Upper lobe of right lung (tissue), 1 donor: ENCODE measurements around the gene KIZ. TPM values are rescaled to one million over a fixed set of nuclear protein-coding genes. Genes with fewer than 3 reads are reported as not detected.

ENCODE experiments used
- ATAC-seq: fragments of 200-7000 bp; cut with Tn5 transposase; one replicate; pipeline ENCODE4 v1.9.1; 2020; ENCODE audit warnings: mild to moderate bottlenecking, moderate library complexity
- DNase-seq: peaks from one replicate; pipeline ENCODE4 v3.0.0-alpha.2; 2020
- H3K27ac ChIP-seq: fragments of 200-600 bp; one replicate; pipeline ENCODE4 v1.8.0; 2022
- H3K27me3 ChIP-seq: fragments of 200-600 bp; one replicate; pipeline ENCODE4 v1.8.0; 2022; ENCODE audit warnings: mild to moderate bottlenecking
- H3K36me3 ChIP-seq: fragments of 200-600 bp; one replicate; pipeline ENCODE4 v1.8.0; 2022
- H3K4me1 ChIP-seq: fragments of 200-600 bp; one replicate; pipeline ENCODE4 v1.8.0; 2022
- H3K4me3 ChIP-seq: fragments of 200-600 bp; one replicate; pipeline ENCODE4 v1.8.0; 2022; ENCODE audit warnings: mild to moderate bottlenecking
- H3K9me3 ChIP-seq: fragments of 200-600 bp; one replicate; pipeline ENCODE4 v1.8.0; 2022
- CTCF ChIP-seq: fragments of 200-600 bp; IDR thresholded peaks from one replicate; pipeline ENCODE4 v1.8.0; 2022; ENCODE audit warnings: antibody characterized with exemption
- intact Hi-C: fragments of 100-400 bp; cut with DNase I; formaldehyde crosslinking; loops from one replicate; pipeline ENCODE4 v1.11.0; 2022
- total RNA-seq: library from RNA; stranded (reverse); fragmentation: NEBNext Ultra II Directional; extraction: Animal tissue kit (Norgen Biotek cat#: 25700); gene quantifications from one replicate; pipeline ENCODE4 v1.2.1, GENCODE V29; 2021
- donor health status: DM: no; HTN: yes; CAD: no; lungs with severe emphysema.

The KIZ gene
- total RNA-seq, 1 donor from 2014 or later, result 16.2 TPM

- Histone ChIP-seq H3K9me3 (no peaks in the 10 kb centered on the region), H3K4me1 (no peaks in the 10 kb centered on the region), H3K4me3 (no peak overlapping the region), H3K27me3 (no peaks in the 10 kb centered on the region), H3K36me3 (peaks cover 37% of the 10 kb centered on the region), H3K27ac (no peak overlapping the region)
- ATAC-seq, result no peak
- TF ChIP-seq CTCF, result no peak
- no peak for DNase-seq
- intact Hi-C loops, result no loop called here
Observed at GRCh38 chr20:21136015-21136732, 10.3 kb downstream of the KIZ start.

- no peak for ATAC-seq
Observed at GRCh38 chr20:21137078-21137477, 11.2 kb downstream of the KIZ start.

GRCh38 chr20:21139881-21140566 is 14.1 kb downstream of the KIZ start:
- H3K27me3 ChIP-seq, result no peaks in the 10 kb centered on the region
- no peak overlapping the region for H3K27ac ChIP-seq
- H3K9me3 ChIP-seq, result no peaks in the 10 kb centered on the region
- TF ChIP-seq CTCF, result no peak
- DNase-seq, result no peak
- intact Hi-C loops, result no loop called here
- H3K36me3 ChIP-seq, result peaks cover 23% of the 10 kb centered on the region
- no peak overlapping the region for H3K4me3 ChIP-seq
- H3K4me1 ChIP-seq, result no peaks in the 10 kb centered on the region
- no peak for ATAC-seq

More at GRCh38 chr20:21137078-21137477, 11.2 kb downstream of the KIZ start:
- no peaks in the 10 kb centered on the region for H3K4me1 ChIP-seq
- intact Hi-C loops, result no loop called here
- TF ChIP-seq CTCF, result no peak
- H3K4me3 ChIP-seq, result no peak overlapping the region
- H3K36me3 ChIP-seq, result peaks cover 35% of the 10 kb centered on the region
- no peak for DNase-seq
- H3K27ac ChIP-seq, result no peak overlapping the region
- H3K9me3 ChIP-seq, result no peaks in the 10 kb centered on the region
- no peaks in the 10 kb centered on the region for H3K27me3 ChIP-seq

GRCh38 chr20:21141825-21142224 is 15.9 kb downstream of the KIZ start:
- Histone ChIP-seq H3K9me3 (no peaks in the 10 kb centered on the region), H3K36me3 (peaks cover 20% of the 10 kb centered on the region), H3K4me3 (no peak overlapping the region), H3K27ac (no peak overlapping the region), H3K27me3 (no peaks in the 10 kb centered on the region), H3K4me1 (no peaks in the 10 kb centered on the region)
- TF ChIP-seq CTCF, result no peak
- no peak for ATAC-seq
- intact Hi-C loops, result no loop called here
- no peak for DNase-seq

- no peaks in the 10 kb centered on the region for H3K9me3 ChIP-seq
- H3K36me3 ChIP-seq, result peaks cover 6% of the 10 kb centered on the region
- DNase-seq, result no peak
- H3K4me3 ChIP-seq, result no peak overlapping the region
- no peak for TF ChIP-seq CTCF
- no peak for ATAC-seq
- no peaks in the 10 kb centered on the region for H3K27me3 ChIP-seq
- H3K4me1 ChIP-seq, result no peaks in the 10 kb centered on the region
- no peak overlapping the region for H3K27ac ChIP-seq
- intact Hi-C loops, result no loop called here
Observed at GRCh38 chr20:21143194-21143890, 17.5 kb downstream of the KIZ start.
